GM23248 (cell line): ENCODE results near the gene KRTAP12-2. TPM values are rescaled to one million over a fixed set of nuclear protein-coding genes. Genes with fewer than 3 reads are reported as not detected.
"Not testable (repeated sequence)": the region's sequence is repeated elsewhere in the genome, so short reads cannot be mapped to it uniquely, and the experiment has no call there.

Source experiments
- DNase-seq: peaks from one replicate; pipeline ENCODE4 v3.0.0-alpha.2; 2015
- H2AFZ ChIP-seq: fragments of 200-600 bp; sonication (generic); 2 replicates; pipeline ENCODE4 v1.6.1; 2016; ENCODE audit warnings: antibody characterized with exemption
- H3F3A ChIP-seq: fragments of 200-600 bp; sonication (generic); 2 replicates; pipeline ENCODE4 v1.6.1; 2016; ENCODE audit warnings: mild to moderate bottlenecking, antibody characterized with exemption, mixed run types; ENCODE audit not compliant: insufficient read depth
- H3K27ac ChIP-seq: fragments of 200-600 bp; sonication (generic); 2 replicates; pipeline ENCODE4 v1.5.1; 2016; ENCODE audit warnings: mild to moderate bottlenecking
- H3K27me3 ChIP-seq: fragments of 200-600 bp; sonication (generic); replicated peaks from 2 replicates; pipeline ENCODE4 v1.6.1; 2016; ENCODE audit warnings: mild to moderate bottlenecking; ENCODE audit not compliant: insufficient read depth
- H3K36me3 ChIP-seq: fragments of 200-600 bp; sonication (generic); 2 replicates; pipeline ENCODE4 v1.6.1; 2016; ENCODE audit warnings: low read depth, mild to moderate bottlenecking
- H3K4me1 ChIP-seq: fragments of 200-600 bp; sonication (generic); 2 replicates; pipeline ENCODE4 v1.6.1; 2016; ENCODE audit warnings: mild to moderate bottlenecking; ENCODE audit not compliant: insufficient read depth
- H3K4me2 ChIP-seq: fragments of 200-600 bp; sonication (generic); one replicate; pipeline ENCODE4 v1.6.1; 2016; ENCODE audit warnings: mild to moderate bottlenecking; ENCODE audit not compliant: unreplicated experiment
- H3K4me3 ChIP-seq: fragments of 200-600 bp; sonication (generic); 2 replicates; pipeline ENCODE4 v1.5.1; 2016; ENCODE audit warnings: mild to moderate bottlenecking
- H3K79me2 ChIP-seq: fragments of 200-600 bp; sonication (generic); 2 replicates; pipeline ENCODE4 v1.6.1; 2016; ENCODE audit warnings: mild to moderate bottlenecking; ENCODE audit not compliant: insufficient read depth
- H3K9ac ChIP-seq: fragments of 200-600 bp; sonication (generic); 2 replicates; pipeline ENCODE4 v1.6.1; 2016; ENCODE audit warnings: mild to moderate bottlenecking
- H3K9me2 ChIP-seq: fragments of 200-600 bp; sonication (generic); 2 replicates; pipeline ENCODE4 v1.6.1; 2016; ENCODE audit warnings: mixed run types, mild to moderate bottlenecking, moderate library complexity; ENCODE audit not compliant: insufficient read depth
- H3K9me3 ChIP-seq: fragments of 200-600 bp; sonication (generic); one replicate; pipeline ENCODE4 v1.6.1; 2017; ENCODE audit warnings: low read depth
- H4K20me1 ChIP-seq: fragments of 200-600 bp; sonication (generic); 2 replicates; pipeline ENCODE4 v1.6.0; 2016; ENCODE audit not compliant: insufficient read depth
- EZH2 ChIP-seq: fragments of 200-600 bp; sonication (generic); IDR thresholded peaks from 2 replicates; pipeline ENCODE4 v1.6.1; 2018; ENCODE audit warnings: antibody characterized with exemption, mild to moderate bottlenecking; ENCODE audit not compliant: insufficient read depth, poor library complexity, severe bottlenecking
- EZH2phosphoT487 ChIP-seq: fragments of 200-600 bp; sonication (generic); IDR thresholded peaks from 2 replicates; pipeline ENCODE4 v1.6.1; 2018; ENCODE audit warnings: antibody characterized with exemption, moderate library complexity, mild to moderate bottlenecking, low read depth; ENCODE audit not compliant: insufficient read depth
- WGBS, 2 experiments: methylation state at CpG; one replicate each; pipeline ENCODE4 v1.1.6; 2015 to 2017; ENCODE audit warnings: low lambda C conversion rate in 2 of 2, low coverage in 1 of 2; ENCODE audit errors: missing lambda C conversion rate in 2 of 2; 5-methylcytosine and 5-hydroxymethylcytosine counted together
- in situ Hi-C: fragments of 300-500 bp; cut with MboI; formaldehyde crosslinking; loops from 2 replicates; pipeline ENCODE4 v1.15.0; 2020
- polyA plus RNA-seq: library from polyadenylated mRNA; unstranded; fragments of >200 nt; fragmentation: Nextera tagmentation; extraction: Ambion mirVana; gene quantifications from 2 replicates; pipeline ENCODE4 v1.2.1, GENCODE V29; 2016
- total RNA-seq: library from RNA; depleted of rRNA; stranded (reverse); fragments of >200 nt; shearing (Covaris generic); gene quantifications from 2 replicates; pipeline ENCODE4 v1.2.3, GENCODE V29; 2014

The KRTAP12-2 gene
- total and polyA plus RNA-seq, 2 experiments from 2014 or later: not detected

- Histone ChIP-seq H3K79me2 (no peaks in the 10 kb centered on the region), H3K9me2 (no peaks in the 10 kb centered on the region), H3K4me1 (no peaks in the 10 kb centered on the region), H3K4me2 (no peak overlapping the region), H4K20me1 (no peaks in the 10 kb centered on the region), H3K9ac (no peak overlapping the region), H2AFZ (no peak overlapping the region), H3F3A (no peaks in the 10 kb centered on the region), H3K27ac (no peak overlapping the region), H3K9me3 (peaks cover 4% of the 10 kb centered on the region), H3K4me3 (no peak overlapping the region), H3K36me3 (no peaks in the 10 kb centered on the region), H3K27me3 (no peaks in the 10 kb centered on the region)
- in situ Hi-C loops: no loop called here
- TF ChIP-seq EZH2: no peak
- TF ChIP-seq EZH2phosphoT487: no peak
- DNase-seq: no peak
- WGBS, 2 experiments: 33 to 37% methylated on average over 16 to 18 of the region's 18 CpGs
Measured at GRCh38 chr21:44628707-44629391, 37.9 kb downstream of the KRTAP12-2 start.

GRCh38 chr21:44627831-44628233, 38.9 kb downstream of the KRTAP12-2 start:
- H3K27me3 ChIP-seq, DNase-seq, H3K79me2 ChIP-seq, H3K9me2 ChIP-seq, H3K9me3 ChIP-seq, H3K27ac ChIP-seq, H3K4me2 ChIP-seq, H3K9ac ChIP-seq, H3K4me3 ChIP-seq, H3F3A ChIP-seq, H2AFZ ChIP-seq, H3K4me1 ChIP-seq, in situ Hi-C loops, H4K20me1 ChIP-seq, H3K36me3 ChIP-seq: not testable (repeated sequence)
- WGBS, 2 experiments: 15 to 43% methylated on average over 4 to 15 of the region's 15 CpGs

GRCh38 chr21:44627181-44627822, 39.4 kb downstream of the KRTAP12-2 start:
- H3K27ac ChIP-seq, H3K79me2 ChIP-seq, DNase-seq, H3K9ac ChIP-seq, H4K20me1 ChIP-seq, H3K9me3 ChIP-seq, H3K4me1 ChIP-seq, in situ Hi-C loops, H3K9me2 ChIP-seq, H3K27me3 ChIP-seq, H3K4me2 ChIP-seq, H3F3A ChIP-seq, H2AFZ ChIP-seq, H3K4me3 ChIP-seq, H3K36me3 ChIP-seq: not testable (repeated sequence)
- WGBS, 2 experiments: 31 to 44% methylated on average over 13 to 17 of the region's 20 CpGs

GRCh38 chr21:44626673-44627143, 40.0 kb downstream of the KRTAP12-2 start, which contains the start of gene KRTAP10-9:
Gene KRTAP10-9, plus strand, starts transcription at chr21:44627093. Its CDS starts 79 bp downstream, at chr21:44627172.
- no peaks in the 10 kb centered on the region for H3F3A ChIP-seq
- no peak within 1 kb of the TSS for H3K4me2 ChIP-seq
- no peak within 1 kb of the TSS for H2AFZ ChIP-seq
- H3K27me3 ChIP-seq: no peaks in the 10 kb centered on the region
- no peak within 1 kb of the TSS for H3K27ac ChIP-seq
- no peaks in the 10 kb centered on the region for H3K36me3 ChIP-seq
- H3K9me3 ChIP-seq: no peaks in the 10 kb centered on the region
- no peak for TF ChIP-seq EZH2phosphoT487
- no peak for TF ChIP-seq EZH2
- no peak within 1 kb of the TSS for H3K9ac ChIP-seq
- in situ Hi-C loops: no loop called here
- H3K79me2 ChIP-seq: no peaks in the 10 kb centered on the region
- no peak within 1 kb of the TSS for H3K4me3 ChIP-seq
- no peaks in the 10 kb centered on the region for H3K9me2 ChIP-seq
- WGBS, 2 experiments: 38 to 45% methylated on average over 6 to 7 of the region's 7 CpGs
- no peaks in the 10 kb centered on the region for H4K20me1 ChIP-seq
- DNase-seq: no peak
- H3K4me1 ChIP-seq: no peaks in the 10 kb centered on the region
